Neural progenitor cell (in vitro differentiated cells): ENCODE results near the gene METTL4.

Experiments used
- EZH2phosphoT487 ChIP-seq: fragments of 200-600 bp; sonication (generic); IDR thresholded peaks from 2 replicates; pipeline ENCODE4 v1.6.1; 2017; ENCODE audit warnings: antibody characterized with exemption
- TF ChIP-seq, protein P1 (sequence below): fragments of 200-600 bp; sonication (generic); IDR thresholded peaks from 2 replicates; pipeline ENCODE4 v1.5.1; 2017; ENCODE audit warnings: antibody characterized with exemption, mild to moderate bottlenecking

- TF ChIP-seq, protein P1, sequence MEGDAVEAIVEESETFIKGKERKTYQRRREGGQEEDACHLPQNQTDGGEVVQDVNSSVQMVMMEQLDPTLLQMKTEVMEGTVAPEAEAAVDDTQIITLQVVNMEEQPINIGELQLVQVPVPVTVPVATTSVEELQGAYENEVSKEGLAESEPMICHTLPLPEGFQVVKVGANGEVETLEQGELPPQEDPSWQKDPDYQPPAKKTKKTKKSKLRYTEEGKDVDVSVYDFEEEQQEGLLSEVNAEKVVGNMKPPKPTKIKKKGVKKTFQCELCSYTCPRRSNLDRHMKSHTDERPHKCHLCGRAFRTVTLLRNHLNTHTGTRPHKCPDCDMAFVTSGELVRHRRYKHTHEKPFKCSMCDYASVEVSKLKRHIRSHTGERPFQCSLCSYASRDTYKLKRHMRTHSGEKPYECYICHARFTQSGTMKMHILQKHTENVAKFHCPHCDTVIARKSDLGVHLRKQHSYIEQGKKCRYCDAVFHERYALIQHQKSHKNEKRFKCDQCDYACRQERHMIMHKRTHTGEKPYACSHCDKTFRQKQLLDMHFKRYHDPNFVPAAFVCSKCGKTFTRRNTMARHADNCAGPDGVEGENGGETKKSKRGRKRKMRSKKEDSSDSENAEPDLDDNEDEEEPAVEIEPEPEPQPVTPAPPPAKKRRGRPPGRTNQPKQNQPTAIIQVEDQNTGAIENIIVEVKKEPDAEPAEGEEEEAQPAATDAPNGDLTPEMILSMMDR, result no peak
- no peak for TF ChIP-seq EZH2phosphoT487
Measured at GRCh38 chr18:2606335-2606734, 35.0 kb upstream of the METTL4 start.
